Astrocyte (in vitro differentiated cells and primary cell): ENCODE results near the gene POLR3B. TPM values are rescaled to one million over a fixed set of nuclear protein-coding genes. Genes with fewer than 3 reads are reported as not detected.

Source experiments
- DNase-seq: peaks from one replicate; pipeline ENCODE4 v3.0.0-alpha.2; 2010; ENCODE audit warnings: low read depth
- FAIRE-seq: peaks from 2 replicates; lab custom pipeline; 2011; peaks lifted over from hg19 to GRCh38; lab: Jason Lieb, UNC
- H2AFZ ChIP-seq: 2 replicates; pipeline ENCODE4 v1.6.0; 2012; ENCODE audit warnings: low read depth, low read length, inconsistent platforms
- H3K27ac ChIP-seq: 2 replicates; pipeline ENCODE4 v1.5.1; 2011; ENCODE audit warnings: low read depth, low read length, inconsistent platforms
- H3K27me3 ChIP-seq: 2 replicates; pipeline ENCODE4 v1.6.0; 2011; ENCODE audit warnings: low read length, inconsistent platforms; ENCODE audit not compliant: insufficient read depth
- H3K36me3 ChIP-seq: 2 replicates; pipeline ENCODE4 v1.5.1; 2011; ENCODE audit warnings: low read length, inconsistent platforms; ENCODE audit not compliant: insufficient read depth
- H3K4me1 ChIP-seq: 2 replicates; pipeline ENCODE4 v1.5.1; 2011; ENCODE audit warnings: low read length, inconsistent platforms; ENCODE audit not compliant: insufficient read depth
- H3K4me2 ChIP-seq: 2 replicates; pipeline ENCODE4 v1.6.0; 2012; ENCODE audit warnings: low read length, inconsistent platforms
- H3K4me3 ChIP-seq: 2 replicates; pipeline ENCODE4 v1.5.1; 2011; ENCODE audit warnings: low read depth, mild to moderate bottlenecking, low read length, inconsistent platforms; ENCODE audit not compliant: insufficient read depth
- H3K79me2 ChIP-seq: 2 replicates; pipeline ENCODE4 v1.6.0; 2012; ENCODE audit warnings: mild to moderate bottlenecking, low read length, inconsistent platforms; ENCODE audit not compliant: insufficient read depth
- H3K9ac ChIP-seq: 2 replicates; pipeline ENCODE4 v1.6.0; 2012; ENCODE audit warnings: mild to moderate bottlenecking, low read length, inconsistent platforms
- H3K9me3 ChIP-seq: 2 replicates; pipeline ENCODE4 v1.5.1; 2012; ENCODE audit warnings: low read depth, mild to moderate bottlenecking, low read length, inconsistent platforms; ENCODE audit not compliant: insufficient read depth
- H4K20me1 ChIP-seq: 2 replicates; pipeline ENCODE4 v1.6.0; 2012; ENCODE audit warnings: low read length, inconsistent platforms; ENCODE audit not compliant: insufficient read depth
- H3K27ac Mint-ChIP-seq: one replicate; pipeline ENCODE4 v1.8.0; 2021; ENCODE audit warnings: mild to moderate bottlenecking, mixed read lengths; ENCODE audit not compliant: unreplicated experiment
- H3K27me3 Mint-ChIP-seq: one replicate; pipeline ENCODE4 v1.8.0; 2021; ENCODE audit warnings: low read depth, mixed read lengths; ENCODE audit not compliant: unreplicated experiment
- H3K36me3 Mint-ChIP-seq: one replicate; pipeline ENCODE4 v1.8.0; 2021; ENCODE audit warnings: low read depth, mixed read lengths; ENCODE audit not compliant: unreplicated experiment
- H3K4me1 Mint-ChIP-seq: one replicate; pipeline ENCODE4 v1.8.0; 2021; ENCODE audit warnings: low read depth, mixed read lengths; ENCODE audit not compliant: unreplicated experiment
- H3K4me3 Mint-ChIP-seq: one replicate; pipeline ENCODE4 v1.8.0; 2021; ENCODE audit warnings: mild to moderate bottlenecking, moderate library complexity, mixed read lengths; ENCODE audit not compliant: unreplicated experiment
- H3K9me3 Mint-ChIP-seq: one replicate; pipeline ENCODE4 v1.8.0; 2021; ENCODE audit warnings: mild to moderate bottlenecking, mixed read lengths; ENCODE audit not compliant: unreplicated experiment
- EZH2 ChIP-seq: IDR thresholded peaks from 2 replicates; pipeline ENCODE4 v1.6.1; 2012; ENCODE audit warnings: mild to moderate bottlenecking, low read length, inconsistent platforms; ENCODE audit not compliant: insufficient read depth
- total RNA-seq: library from RNA; stranded (reverse); gene quantifications from 2 replicates; pipeline ENCODE4 v1.2.1, GENCODE V29; 2021
- TF ChIP-seq, protein P1 (sequence below): IDR thresholded peaks from 2 replicates; pipeline ENCODE4 v1.5.1; 2011; ENCODE audit warnings: low read depth, mild to moderate bottlenecking, inconsistent platforms, low read length, moderate library complexity; ENCODE audit not compliant: insufficient read depth

The POLR3B gene
- total RNA-seq, 1 donor from 2014 or later = 10.9 TPM

- Mint-ChIP-seq H3K27me3 (no peaks in the 10 kb centered on the region), H3K9me3 (no peaks in the 10 kb centered on the region), H3K4me3 (no peak overlapping the region), H3K36me3 (peaks cover 10% of the 10 kb centered on the region), H3K4me1 (no peaks in the 10 kb centered on the region), H3K27ac (no peak overlapping the region)
- peaks cover 7% of the 10 kb centered on the region for H4K20me1 ChIP-seq
- H3K27ac ChIP-seq = no peak overlapping the region
- no peak for TF ChIP-seq EZH2
- TF ChIP-seq, protein P1, sequence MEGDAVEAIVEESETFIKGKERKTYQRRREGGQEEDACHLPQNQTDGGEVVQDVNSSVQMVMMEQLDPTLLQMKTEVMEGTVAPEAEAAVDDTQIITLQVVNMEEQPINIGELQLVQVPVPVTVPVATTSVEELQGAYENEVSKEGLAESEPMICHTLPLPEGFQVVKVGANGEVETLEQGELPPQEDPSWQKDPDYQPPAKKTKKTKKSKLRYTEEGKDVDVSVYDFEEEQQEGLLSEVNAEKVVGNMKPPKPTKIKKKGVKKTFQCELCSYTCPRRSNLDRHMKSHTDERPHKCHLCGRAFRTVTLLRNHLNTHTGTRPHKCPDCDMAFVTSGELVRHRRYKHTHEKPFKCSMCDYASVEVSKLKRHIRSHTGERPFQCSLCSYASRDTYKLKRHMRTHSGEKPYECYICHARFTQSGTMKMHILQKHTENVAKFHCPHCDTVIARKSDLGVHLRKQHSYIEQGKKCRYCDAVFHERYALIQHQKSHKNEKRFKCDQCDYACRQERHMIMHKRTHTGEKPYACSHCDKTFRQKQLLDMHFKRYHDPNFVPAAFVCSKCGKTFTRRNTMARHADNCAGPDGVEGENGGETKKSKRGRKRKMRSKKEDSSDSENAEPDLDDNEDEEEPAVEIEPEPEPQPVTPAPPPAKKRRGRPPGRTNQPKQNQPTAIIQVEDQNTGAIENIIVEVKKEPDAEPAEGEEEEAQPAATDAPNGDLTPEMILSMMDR = no peak
- no peaks in the 10 kb centered on the region for H3K27me3 ChIP-seq
- no peak overlapping the region for H3K4me3 ChIP-seq
- FAIRE-seq (no peak), DNase-seq (peak; percentile 67)
- no peak overlapping the region for H3K4me2 ChIP-seq
- H3K9me3 ChIP-seq = no peaks in the 10 kb centered on the region
- no peaks in the 10 kb centered on the region for H3K4me1 ChIP-seq
- no peak overlapping the region for H3K9ac ChIP-seq
- peaks cover 14% of the 10 kb centered on the region for H3K36me3 ChIP-seq
- H2AFZ ChIP-seq = no peak overlapping the region
- no peaks in the 10 kb centered on the region for H3K79me2 ChIP-seq
Measured at GRCh38 chr12:106436164-106436563, 78.6 kb downstream of the POLR3B start.

GRCh38 chr12:106442575-106442974 lies 85.0 kb downstream of the POLR3B start:
- no peak overlapping the region for H3K27ac ChIP-seq
- H3K36me3 ChIP-seq = peaks cover 10% of the 10 kb centered on the region
- no peak for DNase-seq
- H3K4me3 ChIP-seq = no peak overlapping the region
- no peak overlapping the region for H3K4me3 Mint-ChIP-seq
- no peaks in the 10 kb centered on the region for H3K9me3 ChIP-seq
- H3K36me3 Mint-ChIP-seq = peaks cover 4% of the 10 kb centered on the region
- H3K79me2 ChIP-seq = no peaks in the 10 kb centered on the region
- H3K9me3 Mint-ChIP-seq = no peaks in the 10 kb centered on the region
- no peak overlapping the region for H3K4me2 ChIP-seq
- FAIRE-seq = no peak
- no peaks in the 10 kb centered on the region for H3K4me1 ChIP-seq
- no peak overlapping the region for H2AFZ ChIP-seq
- H3K4me1 Mint-ChIP-seq = no peaks in the 10 kb centered on the region
- H3K9ac ChIP-seq = no peak overlapping the region
- H3K27ac Mint-ChIP-seq = no peak overlapping the region
- TF ChIP-seq EZH2 = no peak
- TF ChIP-seq, protein P1 = no peak
- H3K27me3 Mint-ChIP-seq = no peaks in the 10 kb centered on the region
- no peaks in the 10 kb centered on the region for H4K20me1 ChIP-seq
- no peaks in the 10 kb centered on the region for H3K27me3 ChIP-seq

GRCh38 chr12:106445053-106445452 lies 87.5 kb downstream of the POLR3B start:
- Mint-ChIP-seq H3K4me1 (no peaks in the 10 kb centered on the region), H3K4me3 (no peak overlapping the region), H3K27ac (no peak overlapping the region), H3K36me3 (no peaks in the 10 kb centered on the region), H3K27me3 (no peaks in the 10 kb centered on the region), H3K9me3 (no peaks in the 10 kb centered on the region)
- Histone ChIP-seq H3K27ac (no peak overlapping the region), H3K79me2 (no peaks in the 10 kb centered on the region), H2AFZ (no peak overlapping the region), H3K9ac (no peak overlapping the region), H3K4me2 (no peak overlapping the region), H4K20me1 (no peaks in the 10 kb centered on the region), H3K27me3 (no peaks in the 10 kb centered on the region), H3K36me3 (peaks cover 4% of the 10 kb centered on the region), H3K9me3 (no peaks in the 10 kb centered on the region), H3K4me1 (no peaks in the 10 kb centered on the region), H3K4me3 (no peak overlapping the region)
- FAIRE-seq (no peak), DNase-seq (no peak)
- TF ChIP-seq, protein P1 = no peak
- TF ChIP-seq EZH2 = no peak
